Activated naive CD4-positive, alpha-beta T cell treated with anti-CD3 and anti-CD28 coated beads, Interleukin-2, amount 10 ng/mL, durations not matched to agents 7 days and 5 days (primary cell): ENCODE data around the gene INCA1.

Experiments
- CTCF ChIA-PET: fragments of 350-600 bp; sonication (Branson Sonifier 250); formaldehyde crosslinking; loops from one replicate; lab custom pipeline; 2021; ENCODE audit warnings: antibody characterized with exemption; lab: Charles Lee
- DNase-seq: peaks from one replicate; pipeline ENCODE4 v3.0.0-alpha.2; 2020
- H3K27ac Mint-ChIP-seq: one replicate; pipeline ENCODE4 v1.8.0; 2021; ENCODE audit warnings: mild to moderate bottlenecking, moderate library complexity, mixed read lengths
- H3K27me3 Mint-ChIP-seq: one replicate; pipeline ENCODE4 v1.8.0; 2021; ENCODE audit warnings: mild to moderate bottlenecking, mixed read lengths
- H3K36me3 Mint-ChIP-seq: one replicate; pipeline ENCODE4 v1.8.0; 2021; ENCODE audit warnings: mixed read lengths
- H3K4me1 Mint-ChIP-seq: one replicate; pipeline ENCODE4 v1.8.0; 2021; ENCODE audit warnings: mixed read lengths
- H3K4me3 Mint-ChIP-seq: one replicate; pipeline ENCODE4 v1.8.0; 2021; ENCODE audit warnings: mild to moderate bottlenecking, moderate library complexity, mixed read lengths
- H3K9me3 Mint-ChIP-seq: one replicate; pipeline ENCODE4 v1.8.0; 2021; ENCODE audit warnings: mixed read lengths

The INCA1 gene

GRCh38 chr17:4946312-4946976 is 50.9 kb downstream of the INCA1 start:
- Mint-ChIP-seq H3K27me3 (no peaks in the 10 kb centered on the region), H3K36me3 (peaks cover 59% of the 10 kb centered on the region), H3K4me3 (peak overlapping the region; percentile 92), H3K4me1 (peaks cover 57% of the 10 kb centered on the region), H3K27ac (peak overlapping the region; percentile 98), H3K9me3 (no peaks in the 10 kb centered on the region)
- CTCF ChIA-PET, result interaction anchor here (0.7 to 2.1 kb wide), 4 partner anchors 8 to 292 kb away, joined by 3 to 10 read pairs (median 6); partner anchors contain the start of gene SPAG7
- DNase-seq, result no peak

- H3K36me3 Mint-ChIP-seq, result peaks cover 62% of the 10 kb centered on the region
- H3K4me1 Mint-ChIP-seq, result peaks cover 53% of the 10 kb centered on the region
- peak overlapping the region; percentile 92 for H3K4me3 Mint-ChIP-seq
- H3K9me3 Mint-ChIP-seq, result no peaks in the 10 kb centered on the region
- no peak for DNase-seq
- H3K27me3 Mint-ChIP-seq, result no peaks in the 10 kb centered on the region
- CTCF ChIA-PET, result interaction anchor here (0.7 to 1.7 kb wide), 3 partner anchors 9 to 292 kb away, joined by 3 to 10 read pairs (median 4); partner anchors contain the start of gene SPAG7
- H3K27ac Mint-ChIP-seq, result peak overlapping the region; percentile 98
Measured at GRCh38 chr17:4945944-4946280, 51.4 kb downstream of the INCA1 start.

GRCh38 chr17:4945176-4945943 is 52.0 kb downstream of the INCA1 start:
- CTCF ChIA-PET, result interaction anchor here (0.7 to 1.7 kb wide), 3 partner anchors 9 to 293 kb away, joined by 3 to 10 read pairs (median 4); partner anchors contain the start of gene SPAG7
- peak overlapping the region; percentile 98 for H3K27ac Mint-ChIP-seq
- peaks cover 67% of the 10 kb centered on the region for H3K36me3 Mint-ChIP-seq
- H3K4me3 Mint-ChIP-seq, result peak overlapping the region; percentile 92
- no peaks in the 10 kb centered on the region for H3K9me3 Mint-ChIP-seq
- DNase-seq, result peak; percentile 86
- H3K27me3 Mint-ChIP-seq, result no peaks in the 10 kb centered on the region
- peaks cover 48% of the 10 kb centered on the region for H3K4me1 Mint-ChIP-seq

- peaks cover 4% of the 10 kb centered on the region for H3K27me3 Mint-ChIP-seq
- H3K4me1 Mint-ChIP-seq, result peaks cover 46% of the 10 kb centered on the region
- CTCF ChIA-PET, result interaction anchor here (0.8 kb wide), 1 partner anchor 57 kb away, joined by 3 read pairs; no protein-coding TSS in a partner anchor
- peak overlapping the region; percentile 98 for H3K27ac Mint-ChIP-seq
- peak; percentile 53 for DNase-seq
- no peaks in the 10 kb centered on the region for H3K9me3 Mint-ChIP-seq
- H3K36me3 Mint-ChIP-seq, result peaks cover 70% of the 10 kb centered on the region
- peak overlapping the region; percentile 92 for H3K4me3 Mint-ChIP-seq
Measured at GRCh38 chr17:4944554-4945175, 52.7 kb downstream of the INCA1 start.

GRCh38 chr17:4944163-4944553 is 53.2 kb downstream of the INCA1 start:
- CTCF ChIA-PET, result interaction anchor here (0.8 kb wide), 1 partner anchor 56 kb away, joined by 3 read pairs; no protein-coding TSS in a partner anchor
- Mint-ChIP-seq H3K4me3 (peak overlapping the region; percentile 92), H3K27me3 (peaks cover 4% of the 10 kb centered on the region), H3K27ac (peak overlapping the region; percentile 98), H3K9me3 (no peaks in the 10 kb centered on the region), H3K4me1 (peaks cover 47% of the 10 kb centered on the region), H3K36me3 (peaks cover 71% of the 10 kb centered on the region)
- peak; percentile 79 for DNase-seq

- DNase-seq, result no peak
- H3K4me1 Mint-ChIP-seq, result peaks cover 59% of the 10 kb centered on the region
- peaks cover 80% of the 10 kb centered on the region for H3K36me3 Mint-ChIP-seq
- H3K27ac Mint-ChIP-seq, result peak overlapping the region; percentile 98
- no peaks in the 10 kb centered on the region for H3K9me3 Mint-ChIP-seq
- peaks cover 4% of the 10 kb centered on the region for H3K27me3 Mint-ChIP-seq
- peak overlapping the region; percentile 92 for H3K4me3 Mint-ChIP-seq
- CTCF ChIA-PET, result interaction anchor here (1.0 kb wide), 1 partner anchor 30 kb away, joined by 4 read pairs; no protein-coding TSS in a partner anchor
Measured at GRCh38 chr17:4942760-4943508, 54.4 kb downstream of the INCA1 start.

GRCh38 chr17:4941319-4941610 is 56.1 kb downstream of the INCA1 start:
- H3K4me1 Mint-ChIP-seq, result peaks cover 67% of the 10 kb centered on the region
- peak overlapping the region; percentile 92 for H3K4me3 Mint-ChIP-seq
- CTCF ChIA-PET, result no interaction called here
- peaks cover 4% of the 10 kb centered on the region for H3K27me3 Mint-ChIP-seq
- DNase-seq, result no peak
- peak overlapping the region; percentile 98 for H3K27ac Mint-ChIP-seq
- H3K36me3 Mint-ChIP-seq, result peaks cover 82% of the 10 kb centered on the region
- no peaks in the 10 kb centered on the region for H3K9me3 Mint-ChIP-seq

GRCh38 chr17:4940555-4941318 is 56.6 kb downstream of the INCA1 start:
- Mint-ChIP-seq H3K4me1 (peaks cover 68% of the 10 kb centered on the region), H3K4me3 (peak overlapping the region; percentile 92), H3K27me3 (peaks cover 4% of the 10 kb centered on the region), H3K9me3 (no peaks in the 10 kb centered on the region), H3K27ac (peak overlapping the region; percentile 98), H3K36me3 (peaks cover 80% of the 10 kb centered on the region)
- peak; percentile 71 for DNase-seq
- CTCF ChIA-PET, result interaction anchor here (0.6 to 2.6 kb wide), 4 partner anchors 25 to 40 kb away, joined by 3 to 15 read pairs (median 6); partner anchors contain the start of gene SPAG7

- Mint-ChIP-seq H3K27ac (peak within 1 kb of the TSS; percentile 98), H3K4me3 (peak within 1 kb of the TSS; percentile 92), H3K27me3 (peaks cover 4% of the 10 kb centered on the region), H3K36me3 (peaks cover 73% of the 10 kb centered on the region), H3K4me1 (peaks cover 60% of the 10 kb centered on the region), H3K9me3 (no peaks in the 10 kb centered on the region)
- CTCF ChIA-PET, result interaction anchor here (1.0 to 2.6 kb wide), 4 partner anchors 26 to 47 kb away, joined by 3 to 15 read pairs (median 6); partner anchors contain the start of genes CAMTA2 and SPAG7
- peak; percentile 98 for DNase-seq
Measured at GRCh38 chr17:4939796-4940554, 57.3 kb downstream of the INCA1 start, which contains the start of the genes RNF167 and SLC25A11. Gene RNF167, plus strand, starts transcription at chr17:4940268. Its CDS starts 642 bp downstream, at chr17:4940910. Gene SLC25A11, minus strand, starts transcription at chr17:4940046. Its CDS starts 136 bp downstream, at chr17:4939910.

- DNase-seq, result no peak
- CTCF ChIA-PET, result interaction anchor here (1.0 to 2.6 kb wide), 4 partner anchors 26 to 48 kb away, joined by 3 to 15 read pairs (median 6); partner anchors contain the start of genes CAMTA2 and SPAG7
- peak overlapping the region; percentile 92 for H3K4me3 Mint-ChIP-seq
- peaks cover 5% of the 10 kb centered on the region for H3K27me3 Mint-ChIP-seq
- H3K4me1 Mint-ChIP-seq, result peaks cover 58% of the 10 kb centered on the region
- H3K36me3 Mint-ChIP-seq, result peaks cover 68% of the 10 kb centered on the region
- H3K9me3 Mint-ChIP-seq, result no peaks in the 10 kb centered on the region
- peak overlapping the region; percentile 98 for H3K27ac Mint-ChIP-seq
Measured at GRCh38 chr17:4939546-4939795, 57.9 kb downstream of the INCA1 start.

GRCh38 chr17:4938688-4939545 is 58.4 kb downstream of the INCA1 start:
- H3K9me3 Mint-ChIP-seq, result no peaks in the 10 kb centered on the region
- H3K4me3 Mint-ChIP-seq, result peak overlapping the region; percentile 92
- H3K27ac Mint-ChIP-seq, result peak overlapping the region; percentile 98
- peaks cover 58% of the 10 kb centered on the region for H3K4me1 Mint-ChIP-seq
- DNase-seq, result no peak
- peaks cover 10% of the 10 kb centered on the region for H3K27me3 Mint-ChIP-seq
- H3K36me3 Mint-ChIP-seq, result peaks cover 64% of the 10 kb centered on the region
- CTCF ChIA-PET, result interaction anchor here (1.0 to 2.6 kb wide), 3 partner anchors 29 to 48 kb away, joined by 3 to 15 read pairs (median 9); partner anchors contain the start of genes CAMTA2 and SPAG7
